ENCODE results near the gene PTPN23.

Gene PTPN23

DNA sequence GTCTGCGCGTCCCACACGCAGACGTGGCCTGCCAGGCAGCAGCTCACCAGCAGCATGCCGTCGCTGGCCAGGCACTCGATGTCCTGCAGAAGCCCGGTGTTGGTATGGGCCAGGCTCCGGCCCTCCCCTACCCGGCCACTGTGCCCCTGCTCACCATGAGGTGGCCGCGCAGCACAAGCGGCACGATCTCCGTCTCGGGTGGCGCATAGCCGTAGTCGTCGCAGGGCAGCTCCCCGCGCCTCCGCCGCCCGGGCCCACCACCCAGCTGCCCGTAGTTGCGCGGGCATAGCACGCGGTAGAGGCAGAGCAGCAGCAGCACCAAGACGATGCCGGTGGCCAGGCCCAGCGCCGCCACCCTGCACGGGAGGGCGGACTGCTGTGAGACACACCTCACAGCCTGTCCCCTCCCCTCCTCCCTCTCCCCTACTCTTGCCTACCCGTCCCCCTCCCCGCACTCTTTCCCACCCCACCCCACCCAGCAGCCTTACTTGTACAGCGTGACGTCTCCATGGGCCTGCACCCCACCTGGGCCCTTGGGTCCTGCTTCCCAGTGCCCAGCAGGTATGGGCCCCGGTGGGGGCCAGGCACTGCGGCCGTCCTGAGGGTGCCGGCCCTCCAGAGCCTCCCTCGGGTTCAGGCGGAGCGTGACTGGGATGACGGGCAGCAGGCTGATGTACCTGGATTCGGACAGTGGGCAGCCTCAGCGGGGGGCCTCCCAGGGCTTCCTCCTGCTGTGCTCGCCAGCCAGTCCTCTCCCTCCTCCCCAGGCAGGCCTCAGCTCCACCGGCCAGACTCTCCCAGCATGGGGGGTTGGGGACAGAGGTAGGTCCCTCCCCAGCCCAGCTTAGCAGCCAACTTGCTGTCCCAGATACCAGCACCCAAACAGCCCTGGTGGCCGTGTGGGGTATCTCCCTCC is 37.6 kb downstream of the PTPN23 start:
- CTCF ChIA-PET = interaction anchor here (0.5 kb wide), 1 partner anchor 23 kb away, joined by 5 read pairs; no protein-coding TSS in a partner anchor
- peaks cover 0 to 79% of the 10 kb centered on the region in 2 experiments; a peak in 1 of 3 replicates for H3K36me3 ChIP-seq (ENCODE audit: control insufficient read depth in 2 of 2, insufficient read depth in 1 of 2, low read length in 2 of 2)

DNA sequence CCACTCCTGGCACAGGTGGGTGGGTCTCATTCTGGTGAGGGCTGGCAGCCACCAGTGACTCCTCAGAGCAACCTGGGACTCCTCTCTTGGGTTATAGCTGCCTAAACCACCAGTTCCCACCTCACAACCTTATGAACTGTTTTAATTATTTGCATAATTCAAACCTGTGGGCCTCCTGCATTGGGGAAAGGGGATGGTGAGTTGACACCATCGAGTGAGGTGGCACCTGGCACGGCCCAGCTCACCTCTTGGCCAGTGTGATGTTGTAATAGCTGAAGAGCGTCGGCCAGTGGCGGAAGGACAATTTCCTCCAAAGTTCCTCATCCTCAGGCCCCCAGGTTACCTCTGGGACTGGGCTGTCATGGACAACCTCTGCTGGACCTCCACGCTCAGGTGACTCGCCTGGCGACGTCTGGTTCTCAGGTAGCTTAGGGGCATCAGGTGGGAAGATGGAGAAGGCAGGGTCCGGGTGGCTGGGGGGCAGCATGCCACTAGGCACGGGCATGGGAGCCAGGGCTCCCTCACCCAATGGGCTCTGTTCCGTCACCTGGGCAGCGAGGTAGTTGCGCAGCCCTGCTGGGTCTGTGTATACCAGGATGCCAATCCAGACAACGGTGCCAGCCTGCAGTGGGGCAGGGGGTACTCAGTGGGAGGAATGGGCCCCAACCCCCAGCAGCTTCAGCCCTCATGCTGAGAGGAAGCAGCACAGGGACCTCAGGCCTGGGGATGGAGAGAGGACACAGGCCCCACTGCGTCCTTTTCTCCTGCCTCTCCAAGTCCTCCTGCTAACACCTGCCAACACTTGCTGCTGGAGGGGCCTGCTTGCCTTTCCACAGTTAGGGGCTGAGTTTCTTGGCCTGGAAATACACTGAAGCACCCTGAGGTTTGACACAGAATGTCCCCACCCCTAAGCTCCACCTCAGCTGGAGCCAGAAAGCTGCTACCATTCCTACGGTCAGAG is 38.5 kb downstream of the PTPN23 start:
- TF ChIP-seq ZNF785 (tag by site-specific recombination; IDR thresholded peaks at IDR 0.05) (no peak), MZF1 (tag by site-specific recombination; IDR thresholded peaks at IDR 0.05; ENCODE audit: borderline replicate concordance) (no peak), TCF7L2 (IDR thresholded peaks at IDR 0.05; ENCODE audit: borderline replicate concordance, low read depth, low read length) (no peak), ZIC2 (tag by site-specific recombination; IDR thresholded peaks at IDR 0.05) (no peak)
- TF ChIP-seq, protein P1, sequence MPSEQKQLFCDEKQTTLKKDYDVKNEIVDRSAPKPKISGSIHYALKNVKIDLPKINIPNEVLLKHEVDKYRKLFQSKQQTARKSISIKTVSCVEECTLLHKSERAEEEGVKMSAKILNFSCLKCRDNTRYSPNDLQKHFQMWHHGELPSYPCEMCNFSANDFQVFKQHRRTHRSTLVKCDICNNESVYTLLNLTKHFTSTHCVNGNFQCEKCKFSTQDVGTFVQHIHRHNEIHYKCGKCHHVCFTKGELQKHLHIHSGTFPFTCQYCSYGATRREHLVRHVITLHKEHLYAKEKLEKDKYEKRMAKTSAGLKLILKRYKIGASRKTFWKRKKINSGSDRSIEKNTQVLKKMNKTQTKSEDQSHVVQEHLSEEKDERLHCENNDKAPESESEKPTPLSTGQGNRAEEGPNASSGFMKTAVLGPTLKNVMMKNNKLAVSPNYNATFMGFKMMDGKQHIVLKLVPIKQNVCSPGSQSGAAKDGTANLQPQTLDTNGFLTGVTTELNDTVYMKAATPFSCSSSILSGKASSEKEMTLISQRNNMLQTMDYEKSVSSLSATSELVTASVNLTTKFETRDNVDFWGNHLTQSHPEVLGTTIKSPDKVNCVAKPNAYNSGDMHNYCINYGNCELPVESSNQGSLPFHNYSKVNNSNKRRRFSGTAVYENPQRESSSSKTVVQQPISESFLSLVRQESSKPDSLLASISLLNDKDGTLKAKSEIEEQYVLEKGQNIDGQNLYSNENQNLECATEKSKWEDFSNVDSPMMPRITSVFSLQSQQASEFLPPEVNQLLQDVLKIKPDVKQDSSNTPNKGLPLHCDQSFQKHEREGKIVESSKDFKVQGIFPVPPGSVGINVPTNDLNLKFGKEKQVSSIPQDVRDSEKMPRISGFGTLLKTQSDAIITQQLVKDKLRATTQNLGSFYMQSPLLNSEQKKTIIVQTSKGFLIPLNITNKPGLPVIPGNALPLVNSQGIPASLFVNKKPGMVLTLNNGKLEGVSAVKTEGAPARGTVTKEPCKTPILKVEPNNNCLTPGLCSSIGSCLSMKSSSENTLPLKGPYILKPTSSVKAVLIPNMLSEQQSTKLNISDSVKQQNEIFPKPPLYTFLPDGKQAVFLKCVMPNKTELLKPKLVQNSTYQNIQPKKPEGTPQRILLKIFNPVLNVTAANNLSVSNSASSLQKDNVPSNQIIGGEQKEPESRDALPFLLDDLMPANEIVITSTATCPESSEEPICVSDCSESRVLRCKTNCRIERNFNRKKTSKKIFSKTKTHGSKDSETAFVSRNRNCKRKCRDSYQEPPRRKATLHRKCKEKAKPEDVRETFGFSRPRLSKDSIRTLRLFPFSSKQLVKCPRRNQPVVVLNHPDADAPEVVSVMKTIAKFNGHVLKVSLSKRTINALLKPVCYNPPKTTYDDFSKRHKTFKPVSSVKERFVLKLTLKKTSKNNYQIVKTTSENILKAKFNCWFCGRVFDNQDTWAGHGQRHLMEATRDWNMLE (tag by site-specific recombination; conservative IDR thresholded peaks at IDR 0.05; ENCODE audit: low read depth) = no peak
- Histone ChIP-seq H3K9me3 (ENCODE audit: control insufficient read depth, insufficient read depth, low read depth, low read length) (no peaks in the 10 kb centered on the region), H3K36me3 (ENCODE audit: control insufficient read depth in 2 of 2, insufficient read depth in 1 of 2, low read length in 2 of 2) (peaks cover 0 to 77% of the 10 kb centered on the region in 2 experiments; a peak in 1 of 3 replicates), H3K4me3 (ENCODE audit: low read depth, low read length) (no peak overlapping the region), H3K27ac (ENCODE audit: extremely low read depth, low read depth, low read length) (no peak overlapping the region), H3K4me1 (ENCODE audit: control insufficient read depth, insufficient read depth, low read length) (no peaks in the 10 kb centered on the region)
- CTCF ChIA-PET = interaction anchor here (0.5 to 0.8 kb wide), 4 partner anchors 22 to 771 kb away, joined by 3 to 5 read pairs (median 3); no protein-coding TSS in a partner anchor
- POLR2A ChIA-PET = no interaction called here

More for the DNA sequence above, 37.6 kb downstream of the PTPN23 start:
- POLR2A ChIA-PET = no interaction called here
- Histone ChIP-seq H3K27ac (ENCODE audit: extremely low read depth, low read depth, low read length) (no peak overlapping the region), H3K9me3 (ENCODE audit: control insufficient read depth, insufficient read depth, low read depth, low read length) (no peaks in the 10 kb centered on the region), H3K4me3 (ENCODE audit: low read depth, low read length) (no peak overlapping the region), H3K4me1 (ENCODE audit: control insufficient read depth, insufficient read depth, low read length) (no peaks in the 10 kb centered on the region)
- TF ChIP-seq, protein P2, sequence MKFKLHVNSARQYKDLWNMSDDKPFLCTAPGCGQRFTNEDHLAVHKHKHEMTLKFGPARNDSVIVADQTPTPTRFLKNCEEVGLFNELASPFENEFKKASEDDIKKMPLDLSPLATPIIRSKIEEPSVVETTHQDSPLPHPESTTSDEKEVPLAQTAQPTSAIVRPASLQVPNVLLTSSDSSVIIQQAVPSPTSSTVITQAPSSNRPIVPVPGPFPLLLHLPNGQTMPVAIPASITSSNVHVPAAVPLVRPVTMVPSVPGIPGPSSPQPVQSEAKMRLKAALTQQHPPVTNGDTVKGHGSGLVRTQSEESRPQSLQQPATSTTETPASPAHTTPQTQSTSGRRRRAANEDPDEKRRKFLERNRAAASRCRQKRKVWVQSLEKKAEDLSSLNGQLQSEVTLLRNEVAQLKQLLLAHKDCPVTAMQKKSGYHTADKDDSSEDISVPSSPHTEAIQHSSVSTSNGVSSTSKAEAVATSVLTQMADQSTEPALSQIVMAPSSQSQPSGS (tag by site-specific recombination; IDR thresholded peaks at IDR 0.05; ENCODE audit: low read depth) = no peak
- TF ChIP-seq GLIS1 (tag by site-specific recombination; IDR thresholded peaks at IDR 0.05) = peak; percentile 39
- TF ChIP-seq ZNF624 (tag by site-specific recombination; IDR thresholded peaks at IDR 0.05) = no peak
- peak; percentile 47; the same call in 1 of the 2 replicates for TF ChIP-seq GLIS2 (tag by site-specific recombination; IDR thresholded peaks at IDR 0.05)
- TF ChIP-seq MEIS1 (CRISPR knock-in tag; IDR thresholded peaks at IDR 0.05; ENCODE audit: borderline replicate concordance) = no peak

- Histone ChIP-seq H3K4me1 (ENCODE audit: control insufficient read depth, insufficient read depth, low read length) (no peaks in the 10 kb centered on the region), H3K9me3 (ENCODE audit: control insufficient read depth, insufficient read depth, low read depth, low read length) (no peaks in the 10 kb centered on the region), H3K4me3 (ENCODE audit: low read depth, low read length) (no peak overlapping the region), H3K36me3 (ENCODE audit: control insufficient read depth in 2 of 2, insufficient read depth in 1 of 2, low read length in 2 of 2) (peaks cover 0 to 77% of the 10 kb centered on the region in 2 experiments; a peak in 1 of 3 replicates), H3K27ac (ENCODE audit: extremely low read depth, low read depth, low read length) (no peak overlapping the region)
- POLR2A ChIA-PET = no interaction called here
- CTCF ChIA-PET = interaction anchor here (0.5 to 2.6 kb wide), 7 partner anchors 16 to 772 kb away, joined by 3 to 8 read pairs (median 3); no protein-coding TSS in a partner anchor
- TF ChIP-seq, protein P3, sequence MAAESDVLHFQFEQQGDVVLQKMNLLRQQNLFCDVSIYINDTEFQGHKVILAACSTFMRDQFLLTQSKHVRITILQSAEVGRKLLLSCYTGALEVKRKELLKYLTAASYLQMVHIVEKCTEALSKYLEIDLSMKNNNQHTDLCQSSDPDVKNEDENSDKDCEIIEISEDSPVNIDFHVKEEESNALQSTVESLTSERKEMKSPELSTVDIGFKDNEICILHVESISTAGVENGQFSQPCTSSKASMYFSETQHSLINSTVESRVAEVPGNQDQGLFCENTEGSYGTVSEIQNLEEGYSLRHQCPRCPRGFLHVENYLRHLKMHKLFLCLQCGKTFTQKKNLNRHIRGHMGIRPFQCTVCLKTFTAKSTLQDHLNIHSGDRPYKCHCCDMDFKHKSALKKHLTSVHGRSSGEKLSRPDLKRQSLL (tag by site-specific recombination; IDR thresholded peaks at IDR 0.05) = no peak
- TF ChIP-seq SCRT2 (tag by site-specific recombination; IDR thresholded peaks at IDR 0.05) = no peak
- TF ChIP-seq KLF10 (tag by site-specific recombination; IDR thresholded peaks at IDR 0.05) = no peak
- TF ChIP-seq ZNF48 (tag by site-specific recombination; IDR thresholded peaks at IDR 0.05) = no peak
- no peak for TF ChIP-seq ZBTB7A (tag by site-specific recombination; IDR thresholded peaks at IDR 0.05; ENCODE audit: low read depth)
- no peak for TF ChIP-seq ZNF548 (tag by site-specific recombination; IDR thresholded peaks at IDR 0.05)
- TF ChIP-seq ZNF792 (tag by site-specific recombination; IDR thresholded peaks at IDR 0.05) = no peak
- no peak for TF ChIP-seq ZNF791 (tag by site-specific recombination; IDR thresholded peaks at IDR 0.05)
- TF ChIP-seq ZNF629 (tag by site-specific recombination; IDR thresholded peaks at IDR 0.05) = no peak
- TF ChIP-seq MYNN (tag by site-specific recombination; IDR thresholded peaks at IDR 0.05; ENCODE audit: borderline replicate concordance) = no peak
These were observed 39.2 kb downstream of the PTPN23 start for GRCh38 chr3:47420044-47420430.
